Fibroblast of pulmonary artery (primary cell): ENCODE results near the gene LRP8.

Experiments
- DNase-seq: peaks from one replicate; pipeline ENCODE4 v3.0.0-alpha.2; 2010; ENCODE audit warnings: low read depth
- H3K4me3 ChIP-seq: replicated peaks from 2 replicates; pipeline ENCODE4 v1.5.1; 2011; ENCODE audit warnings: low read depth, mild to moderate bottlenecking, control low read depth, low read length, moderate library complexity
- CTCF ChIP-seq: IDR thresholded peaks from 2 replicates; pipeline ENCODE4 v1.5.1; 2011; ENCODE audit warnings: mild to moderate bottlenecking, control low read depth, low read length, inconsistent platforms; ENCODE audit errors: missing control alignments

The LRP8 gene

GRCh38 chr1:53306168-53306567 is 21.7 kb downstream of the LRP8 start:
- no peak overlapping the region for H3K4me3 ChIP-seq
- DNase-seq = no peak
- no peak for TF ChIP-seq CTCF

- no peak overlapping the region for H3K4me3 ChIP-seq
- TF ChIP-seq CTCF = no peak
- no peak for DNase-seq
Measured at GRCh38 chr1:53305650-53306049, 22.2 kb downstream of the LRP8 start.

- no peak for TF ChIP-seq CTCF
- H3K4me3 ChIP-seq = no peak overlapping the region
- no peak for DNase-seq
Measured at GRCh38 chr1:53304527-53304926, 23.3 kb downstream of the LRP8 start.

- no peak for DNase-seq
- no peak overlapping the region for H3K4me3 ChIP-seq
- no peak for TF ChIP-seq CTCF
Measured at GRCh38 chr1:53303726-53304515, 23.9 kb downstream of the LRP8 start.

- TF ChIP-seq CTCF = no peak
- no peak for DNase-seq
- no peak overlapping the region for H3K4me3 ChIP-seq
Measured at GRCh38 chr1:53303243-53303642, 24.6 kb downstream of the LRP8 start.

GRCh38 chr1:53299233-53299632 is 28.6 kb downstream of the LRP8 start:
- no peak overlapping the region for H3K4me3 ChIP-seq
- TF ChIP-seq CTCF = no peak
- no peak for DNase-seq

GRCh38 chr1:53298045-53298637 is 29.7 kb downstream of the LRP8 start:
- H3K4me3 ChIP-seq = no peak overlapping the region
- no peak for TF ChIP-seq CTCF
- DNase-seq = no peak
